Measurements from ENCODE around the gene EFS. TPM values are rescaled to one million over a fixed set of nuclear protein-coding genes. Genes with fewer than 3 reads are reported as not detected.

The EFS gene, protein sequence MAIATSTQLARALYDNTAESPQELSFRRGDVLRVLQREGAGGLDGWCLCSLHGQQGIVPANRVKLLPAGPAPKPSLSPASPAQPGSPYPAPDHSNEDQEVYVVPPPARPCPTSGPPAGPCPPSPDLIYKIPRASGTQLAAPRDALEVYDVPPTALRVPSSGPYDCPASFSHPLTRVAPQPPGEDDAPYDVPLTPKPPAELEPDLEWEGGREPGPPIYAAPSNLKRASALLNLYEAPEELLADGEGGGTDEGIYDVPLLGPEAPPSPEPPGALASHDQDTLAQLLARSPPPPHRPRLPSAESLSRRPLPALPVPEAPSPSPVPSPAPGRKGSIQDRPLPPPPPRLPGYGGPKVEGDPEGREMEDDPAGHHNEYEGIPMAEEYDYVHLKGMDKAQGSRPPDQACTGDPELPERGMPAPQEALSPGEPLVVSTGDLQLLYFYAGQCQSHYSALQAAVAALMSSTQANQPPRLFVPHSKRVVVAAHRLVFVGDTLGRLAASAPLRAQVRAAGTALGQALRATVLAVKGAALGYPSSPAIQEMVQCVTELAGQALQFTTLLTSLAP
- not detected for polyA plus RNA-seq (2012; ENCODE audit: low read depth, missing spikeins)

DNA sequence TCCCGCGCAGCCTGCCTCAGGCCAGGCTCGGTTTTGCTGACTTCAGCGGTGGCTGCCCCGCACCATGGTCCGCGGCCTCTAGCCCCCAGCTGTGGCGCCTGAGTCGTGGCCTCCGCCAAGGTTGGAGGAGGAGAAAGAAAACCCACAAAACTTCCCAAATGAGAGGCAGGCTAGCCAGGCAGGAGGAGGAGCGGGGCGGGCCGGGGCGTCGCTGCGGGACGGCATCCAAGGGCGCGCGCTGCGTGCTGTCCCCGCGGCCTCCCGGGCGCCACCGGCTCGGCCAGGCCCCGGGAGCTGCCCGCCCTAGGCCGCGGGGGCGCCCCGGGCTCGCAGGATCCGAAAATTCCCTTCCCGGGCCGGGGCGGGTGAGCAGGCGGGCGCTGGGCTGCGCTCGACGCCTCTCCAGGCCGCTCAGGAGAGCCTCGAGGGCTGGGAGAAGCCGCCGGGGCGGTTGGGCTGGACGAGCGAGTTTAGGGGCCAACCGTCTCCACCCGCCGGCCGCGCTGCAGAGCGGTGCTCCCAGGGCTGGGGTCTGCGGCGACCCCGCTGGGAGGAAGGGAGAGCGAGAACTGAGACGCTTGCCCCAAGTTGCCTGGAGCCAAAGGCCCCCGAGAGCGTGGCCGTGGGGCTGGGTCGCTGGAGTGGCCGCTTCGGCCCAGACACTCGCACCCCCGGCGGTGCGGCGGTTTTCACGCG lies at the start of gene EFS:
EFS (minus strand) TSS at position 137 of the 696 bp plus-strand sequence. CDS start 147 bp downstream, outside the sequence.
- DNase-seq (ENCODE audit: insufficient read length, low spot score) (no peak), FAIRE-seq (no peak)
- TF ChIP-seq POLR2A (IDR thresholded peaks at IDR 0.05; ENCODE audit: low read depth, low read length) = no peak
- TF ChIP-seq TAF1 (IDR thresholded peaks at IDR 0.05; ENCODE audit: low read depth, low read length) = no peak
- no peak for TF ChIP-seq SPI1 (IDR thresholded peaks at IDR 0.05; ENCODE audit: low read depth, low read length)
- no peak for TF ChIP-seq PAX5 (IDR thresholded peaks at IDR 0.05; ENCODE audit: insufficient read depth, low read length, severe bottlenecking)
- TF ChIP-seq POLR2AphosphoS5 (IDR thresholded peaks at IDR 0.05; ENCODE audit: low read depth, low read length) = no peak

DNA sequence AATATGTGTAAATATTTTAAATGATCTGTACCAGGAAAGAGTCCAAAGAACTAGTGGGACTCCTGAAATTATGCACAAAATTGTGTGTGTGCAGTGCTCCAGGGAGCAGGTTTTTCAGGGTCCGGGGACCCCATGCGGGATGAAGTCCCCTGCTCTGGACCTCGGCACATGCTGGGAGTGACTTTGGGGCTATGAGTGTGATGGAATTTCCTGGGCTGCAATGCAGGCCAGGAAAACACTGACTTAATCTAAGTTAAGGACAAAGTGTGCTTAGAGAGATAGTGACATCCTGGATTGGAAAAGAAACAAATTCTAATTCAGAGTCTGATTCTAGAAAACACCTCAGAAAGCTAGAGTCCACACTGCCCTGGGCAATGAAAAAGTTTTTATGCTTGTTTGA lies 49.3 kb upstream of the EFS start:
- TF ChIP-seq POLR2A (IDR thresholded peaks at IDR 0.05; ENCODE audit: low read depth, low read length) (no peak), TAF1 (IDR thresholded peaks at IDR 0.05; ENCODE audit: low read depth, low read length) (no peak), PAX5 (IDR thresholded peaks at IDR 0.05; ENCODE audit: insufficient read depth, low read length, severe bottlenecking) (no peak), POU2F2 (IDR thresholded peaks at IDR 0.05; ENCODE audit: low read depth, low read length) (no peak)
- no peak for DNase-seq (ENCODE audit: insufficient read length, low spot score)
- no peak for FAIRE-seq

DNA sequence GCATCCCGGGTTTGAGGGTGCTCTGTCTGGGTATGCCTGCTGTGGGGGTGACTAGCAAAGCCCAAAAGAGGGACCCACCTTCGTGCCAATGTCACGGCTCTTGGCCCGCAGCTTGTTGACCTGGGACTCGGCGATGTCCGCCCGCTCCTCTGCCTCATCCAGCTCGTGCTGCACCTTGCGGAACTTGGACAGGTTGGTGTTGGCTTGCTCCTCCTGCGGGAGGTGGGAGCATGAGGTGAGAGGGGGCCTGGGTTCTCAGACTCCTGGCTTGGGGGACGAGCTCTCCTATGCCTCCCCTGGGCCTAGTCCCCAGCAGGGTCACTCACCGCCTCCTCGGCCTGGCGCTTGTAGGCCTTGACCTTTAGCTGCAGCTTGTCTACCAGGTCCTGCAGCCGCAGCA lies 48.7 kb upstream of the EFS start:
- no peak for FAIRE-seq
- DNase-seq (ENCODE audit: insufficient read length, low spot score) = no peak
- TF ChIP-seq POLR2A (IDR thresholded peaks at IDR 0.05; ENCODE audit: low read depth, low read length) (no peak), PAX5 (IDR thresholded peaks at IDR 0.05; ENCODE audit: insufficient read depth, low read length, severe bottlenecking) (no peak), SPI1 (IDR thresholded peaks at IDR 0.05; ENCODE audit: low read depth, low read length) (no peak), POLR2AphosphoS5 (IDR thresholded peaks at IDR 0.05; ENCODE audit: low read depth, low read length) (no peak), POU2F2 (IDR thresholded peaks at IDR 0.05; ENCODE audit: low read depth, low read length) (no peak), TAF1 (IDR thresholded peaks at IDR 0.05; ENCODE audit: low read depth, low read length) (no peak)

DNA sequence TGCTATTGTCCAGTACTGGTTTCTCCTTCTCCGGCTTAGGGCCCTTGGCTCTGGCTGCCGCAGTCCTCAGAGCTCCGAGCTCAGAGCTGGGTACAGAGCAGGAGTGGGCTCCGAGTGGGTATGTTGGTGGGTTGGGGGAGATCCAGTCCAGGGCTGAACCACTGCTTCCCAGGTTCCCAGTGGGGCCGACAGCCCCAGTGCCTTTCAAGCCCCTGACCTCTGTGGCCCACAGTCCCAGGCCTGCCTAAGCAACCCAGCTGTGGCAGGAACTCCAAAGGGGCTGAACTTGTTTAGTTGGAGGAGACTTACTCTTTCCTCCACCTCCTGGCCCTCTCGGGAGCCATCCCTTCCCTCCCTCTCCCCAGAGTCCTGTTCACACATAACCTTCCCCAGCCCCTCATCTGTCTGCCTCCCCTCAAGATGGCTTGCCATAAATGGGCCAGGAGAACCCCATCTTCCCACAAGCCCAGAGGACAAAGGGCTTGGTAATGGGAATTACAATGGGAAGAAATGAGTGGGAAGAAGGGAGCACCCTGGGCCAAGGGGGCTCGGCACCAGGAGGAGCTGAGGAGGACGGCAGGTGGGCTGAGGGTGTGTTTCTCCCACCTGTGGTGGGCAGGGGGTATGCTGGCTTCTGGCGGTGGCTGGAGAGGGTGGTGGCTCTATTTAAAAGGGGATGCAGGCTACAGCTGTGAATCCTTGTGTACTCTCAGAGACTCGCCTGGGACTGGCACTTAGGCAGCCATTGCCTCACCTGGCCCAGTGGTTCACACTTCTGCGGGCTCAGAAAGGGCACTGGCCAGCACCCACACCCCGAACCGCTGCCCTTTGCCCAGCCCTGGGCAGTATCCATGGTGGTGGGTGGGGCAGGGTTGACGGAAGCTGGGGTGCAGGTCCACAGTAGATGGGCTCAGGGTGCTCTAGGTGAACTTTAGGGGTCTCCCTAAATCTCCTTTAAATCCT lies 46.9 kb upstream of the EFS start:
- DNase-seq (ENCODE audit: insufficient read length, low spot score) = no peak
- TF ChIP-seq TAF1 (IDR thresholded peaks at IDR 0.05; ENCODE audit: low read depth, low read length) = no peak
- no peak for TF ChIP-seq POLR2AphosphoS5 (IDR thresholded peaks at IDR 0.05; ENCODE audit: low read depth, low read length)
- no peak for TF ChIP-seq SPI1 (IDR thresholded peaks at IDR 0.05; ENCODE audit: low read depth, low read length)
- TF ChIP-seq PAX5 (IDR thresholded peaks at IDR 0.05; ENCODE audit: insufficient read depth, low read length, severe bottlenecking) = no peak
- TF ChIP-seq POLR2A (IDR thresholded peaks at IDR 0.05; ENCODE audit: low read depth, low read length) = no peak
- no peak for TF ChIP-seq POU2F2 (IDR thresholded peaks at IDR 0.05; ENCODE audit: low read depth, low read length)
- FAIRE-seq = no peak

DNA sequence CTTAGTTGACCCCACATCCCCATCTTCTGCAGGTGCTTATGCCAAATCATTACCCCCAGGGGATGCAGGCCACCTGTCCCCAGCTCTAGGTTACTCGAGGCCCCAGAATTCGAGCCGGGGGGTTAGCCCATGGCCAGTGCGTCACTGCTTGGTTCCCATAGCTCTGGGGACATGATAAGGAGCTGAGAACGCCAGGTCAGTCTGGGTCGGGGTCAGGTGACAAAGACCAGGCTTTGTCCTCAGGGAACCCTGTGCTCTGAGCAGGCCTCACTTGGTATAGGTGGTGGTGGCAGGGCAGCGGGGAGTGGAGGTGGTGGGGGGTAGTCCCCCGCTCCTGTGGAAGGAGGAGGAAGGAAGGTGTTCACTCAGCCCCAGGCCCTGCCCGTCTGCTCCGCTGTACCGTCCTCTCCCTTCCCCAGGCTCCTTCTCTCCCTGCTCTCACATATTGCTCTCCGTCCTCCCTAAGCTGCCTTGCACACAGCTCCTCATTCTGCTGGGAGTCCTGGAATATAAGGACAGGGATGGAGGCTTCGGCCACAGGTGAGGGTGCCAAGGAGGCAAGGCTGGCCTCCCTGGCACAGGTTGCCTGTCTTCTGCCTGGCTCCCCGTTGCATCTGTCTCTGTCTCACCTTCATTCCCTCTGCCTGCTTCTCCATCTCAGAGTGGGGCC lies 45.1 kb upstream of the EFS start:
- no peak for TF ChIP-seq SPI1 (IDR thresholded peaks at IDR 0.05; ENCODE audit: low read depth, low read length)
- no peak for TF ChIP-seq PAX5 (IDR thresholded peaks at IDR 0.05; ENCODE audit: insufficient read depth, low read length, severe bottlenecking)
- TF ChIP-seq POLR2AphosphoS5 (IDR thresholded peaks at IDR 0.05; ENCODE audit: low read depth, low read length) = no peak
- no peak for TF ChIP-seq TAF1 (IDR thresholded peaks at IDR 0.05; ENCODE audit: low read depth, low read length)
- no peak for TF ChIP-seq POLR2A (IDR thresholded peaks at IDR 0.05; ENCODE audit: low read depth, low read length)
- TF ChIP-seq POU2F2 (IDR thresholded peaks at IDR 0.05; ENCODE audit: low read depth, low read length) = no peak
- FAIRE-seq = no peak
- DNase-seq (ENCODE audit: insufficient read length, low spot score) = no peak

DNA sequence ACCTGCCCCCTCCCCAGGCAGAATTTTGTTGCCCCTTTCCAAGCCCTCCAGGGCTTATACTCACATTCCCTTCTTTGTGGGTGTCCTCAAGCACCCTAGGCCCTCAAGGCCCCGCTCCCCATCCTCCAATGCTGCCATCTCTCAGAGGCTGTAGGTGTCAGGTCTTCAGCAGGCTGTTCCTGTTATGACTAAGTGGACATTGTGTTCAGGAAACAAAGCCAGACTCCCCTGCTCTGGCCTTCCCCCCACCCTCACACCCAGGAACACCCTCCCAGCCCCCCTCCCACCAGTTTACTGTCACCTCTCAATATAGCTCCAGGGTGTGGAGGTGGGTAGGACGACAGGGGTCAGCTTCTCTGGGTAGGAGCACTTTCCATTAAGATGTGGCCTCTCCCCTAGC lies 44.5 kb upstream of the EFS start:
- TF ChIP-seq SPI1 (IDR thresholded peaks at IDR 0.05; ENCODE audit: low read depth, low read length) (no peak), PAX5 (IDR thresholded peaks at IDR 0.05; ENCODE audit: insufficient read depth, low read length, severe bottlenecking) (no peak), POU2F2 (IDR thresholded peaks at IDR 0.05; ENCODE audit: low read depth, low read length) (no peak), TAF1 (IDR thresholded peaks at IDR 0.05; ENCODE audit: low read depth, low read length) (no peak), POLR2AphosphoS5 (IDR thresholded peaks at IDR 0.05; ENCODE audit: low read depth, low read length) (no peak), POLR2A (IDR thresholded peaks at IDR 0.05; ENCODE audit: low read depth, low read length) (no peak)
- DNase-seq (ENCODE audit: insufficient read length, low spot score) (peak; percentile 44), FAIRE-seq (no peak)

DNA sequence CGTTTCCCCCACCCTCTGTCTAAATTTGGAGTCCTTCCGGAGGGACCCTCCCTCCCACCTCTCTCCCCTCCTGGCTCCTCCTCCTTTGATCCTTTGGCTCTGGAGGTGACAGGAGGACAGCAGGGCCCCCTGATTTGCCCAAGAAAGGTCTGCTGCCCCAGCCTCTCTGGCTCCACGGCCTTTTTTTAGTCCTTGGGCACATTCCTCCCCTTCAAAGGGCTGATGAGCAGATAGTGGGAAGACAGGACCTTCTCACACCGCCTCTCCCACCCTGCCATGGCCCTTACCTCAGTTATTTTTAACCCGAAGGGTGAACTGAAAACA lies 43.3 kb upstream of the EFS start:
- FAIRE-seq (no peak), DNase-seq (ENCODE audit: insufficient read length, low spot score) (no peak)
- no peak for TF ChIP-seq TAF1 (IDR thresholded peaks at IDR 0.05; ENCODE audit: low read depth, low read length)
- TF ChIP-seq PAX5 (IDR thresholded peaks at IDR 0.05; ENCODE audit: insufficient read depth, low read length, severe bottlenecking) = no peak
- TF ChIP-seq POU2F2 (IDR thresholded peaks at IDR 0.05; ENCODE audit: low read depth, low read length) = no peak
- no peak for TF ChIP-seq SPI1 (IDR thresholded peaks at IDR 0.05; ENCODE audit: low read depth, low read length)
- TF ChIP-seq POLR2A (IDR thresholded peaks at IDR 0.05; ENCODE audit: low read depth, low read length) = no peak
- no peak for TF ChIP-seq POLR2AphosphoS5 (IDR thresholded peaks at IDR 0.05; ENCODE audit: low read depth, low read length)
